Activated T-helper 1 cell treated with Interleukin-2 at 50 U/mL for 16 hours (primary cell): ENCODE measurements around the gene BANF2.

Source experiments
- DNase-seq: peaks from one replicate; pipeline ENCODE4 v3.0.0-alpha.2; 2020; ENCODE audit warnings: low read depth

BANF2 gene

GRCh38 chr20:17664025-17664633, 35.6 kb upstream of the BANF2 start:
- DNase-seq = no peak

DNA sequence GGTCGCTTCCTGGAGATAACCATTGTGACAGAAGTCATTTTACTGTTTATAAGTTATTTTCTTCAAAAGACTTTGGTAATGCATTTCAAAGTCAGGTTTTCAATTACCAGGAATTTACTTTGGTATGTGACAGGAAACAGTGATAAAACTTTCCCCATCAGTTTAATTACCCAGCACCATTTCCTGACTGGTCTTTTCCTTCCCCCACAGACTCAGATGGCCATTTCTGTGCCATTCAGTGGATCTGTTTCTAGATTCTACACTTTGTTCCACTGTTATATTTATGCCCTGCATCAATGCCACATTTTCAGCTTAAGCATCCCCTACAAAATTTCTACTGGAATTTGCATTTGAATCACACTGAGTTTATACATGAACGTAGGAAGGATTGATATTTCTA, 34.0 kb upstream of the BANF2 start:
- no peak for DNase-seq

GRCh38 chr20:17666481-17666880, 33.3 kb upstream of the BANF2 start:
- DNase-seq = no peak

DNA sequence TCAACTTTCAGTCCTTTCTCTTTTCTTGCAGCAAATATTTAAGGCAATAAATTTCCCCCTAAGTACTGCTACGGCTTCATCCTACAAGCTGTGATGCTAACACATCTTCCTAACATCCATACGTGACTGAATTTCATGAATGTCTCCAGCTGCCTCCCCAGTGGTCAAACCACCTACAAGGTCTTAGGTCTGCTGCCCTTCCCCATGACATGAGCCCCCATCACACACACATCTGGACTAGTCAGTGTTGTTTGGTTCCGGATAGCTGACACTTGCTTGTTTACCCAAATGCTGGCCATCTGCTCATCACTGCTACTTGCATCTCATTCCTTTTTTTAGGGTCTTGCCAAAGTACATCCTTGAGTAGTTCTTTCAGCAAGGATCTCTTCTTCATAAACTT, 32.3 kb upstream of the BANF2 start:
- no peak for DNase-seq

GRCh38 chr20:17668432-17668831, 31.3 kb upstream of the BANF2 start:
- no peak for DNase-seq

DNA sequence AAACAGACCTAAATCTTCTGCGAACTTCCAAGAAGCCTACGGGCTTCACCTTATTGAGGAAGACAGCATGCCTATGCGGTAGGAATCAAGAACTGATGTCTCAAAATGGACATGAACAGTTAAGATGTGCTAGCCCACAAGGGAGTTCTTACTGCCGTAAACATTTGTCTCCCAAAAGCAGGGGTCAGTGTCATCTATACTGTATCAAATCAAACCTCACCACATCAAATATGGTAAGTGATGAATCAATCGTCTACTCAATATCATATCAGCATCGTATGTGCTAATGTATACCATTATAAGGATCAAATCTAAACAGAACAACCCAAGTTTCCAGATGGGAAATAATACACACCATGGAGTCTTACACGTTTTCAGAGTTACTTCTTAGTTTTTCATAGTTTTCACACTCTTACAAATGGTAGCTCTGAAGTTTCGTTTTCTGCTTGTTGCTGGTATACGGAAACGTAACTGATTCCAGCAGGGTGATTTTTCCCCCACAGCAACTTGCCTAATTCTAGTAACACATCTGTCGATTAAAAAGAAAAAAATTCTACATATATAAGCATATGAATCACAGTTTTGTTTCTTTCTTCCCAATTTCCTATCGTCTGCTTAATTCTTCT, 30.3 kb upstream of the BANF2 start:
- no peak for DNase-seq

DNA sequence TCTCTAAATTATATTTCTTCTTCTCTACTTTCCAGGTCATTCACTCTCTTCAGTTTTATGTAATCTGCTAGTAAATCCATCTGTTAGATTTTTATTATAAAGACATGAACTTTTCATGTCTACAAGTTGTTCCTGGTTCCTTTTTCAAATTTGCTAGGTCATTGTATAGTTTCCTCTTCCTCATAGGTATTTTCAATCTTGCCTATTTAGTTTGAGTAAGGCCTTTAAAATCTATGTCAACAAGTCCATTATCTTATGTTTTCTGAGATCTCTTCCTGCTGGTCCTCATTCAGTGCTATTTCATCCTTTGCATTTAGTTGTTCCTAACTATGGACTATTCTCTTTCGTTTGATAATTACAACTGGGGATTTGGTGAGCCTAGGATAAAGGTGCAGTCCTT, 28.8 kb upstream of the BANF2 start:
- DNase-seq = no peak

- no peak for DNase-seq
Observed at GRCh38 chr20:17671565-17671964, 28.2 kb upstream of the BANF2 start.

GRCh38 chr20:17673084-17673483, 26.7 kb upstream of the BANF2 start:
- DNase-seq = no peak

- no peak for DNase-seq
Observed at GRCh38 chr20:17674722-17675518, 24.8 kb upstream of the BANF2 start.

- DNase-seq = no peak
Observed at GRCh38 chr20:17675519-17676377, 24.0 kb upstream of the BANF2 start.

- DNase-seq = no peak
Observed at GRCh38 chr20:17676378-17676759, 23.4 kb upstream of the BANF2 start.

GRCh38 chr20:17676942-17677341, 22.8 kb upstream of the BANF2 start:
- no peak for DNase-seq

DNA sequence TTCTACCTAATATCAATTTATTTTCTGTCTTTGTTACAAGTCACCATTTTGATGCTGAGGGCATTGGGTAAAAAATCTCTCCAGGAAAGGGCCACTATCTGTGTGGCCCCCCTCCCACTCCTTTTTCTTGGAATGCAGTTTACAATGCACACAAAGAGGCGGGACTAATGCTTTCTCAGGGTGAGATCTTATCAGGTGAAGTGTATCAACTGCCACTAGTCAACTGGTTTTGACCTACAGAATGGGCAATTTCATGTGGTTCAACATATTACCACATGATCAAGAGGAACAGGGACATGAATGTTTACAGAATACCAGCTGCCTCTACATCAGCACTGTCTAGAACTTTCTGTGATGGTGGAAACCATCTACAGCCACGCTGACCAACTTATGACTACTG, 21.5 kb upstream of the BANF2 start:
- no peak for DNase-seq

DNA sequence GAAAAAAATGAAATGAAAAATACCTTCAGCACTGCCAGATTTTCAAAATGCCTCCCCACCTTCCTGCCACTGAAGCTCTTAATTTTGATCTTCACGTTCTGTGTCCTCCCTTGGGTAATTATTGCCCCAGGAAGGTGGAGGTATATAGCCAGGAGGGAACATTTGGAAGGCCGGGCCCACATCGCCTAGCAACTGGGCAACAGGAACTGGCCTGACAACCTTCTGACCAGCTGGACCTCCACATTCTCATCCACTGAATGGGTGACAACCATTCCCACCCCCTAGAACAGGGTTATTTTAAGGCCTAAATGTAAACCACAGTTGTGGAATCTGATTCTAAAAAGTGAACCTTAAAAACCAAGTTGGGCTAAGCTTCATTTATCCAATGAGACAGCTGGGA, 20.9 kb upstream of the BANF2 start:
- DNase-seq = no peak

DNA sequence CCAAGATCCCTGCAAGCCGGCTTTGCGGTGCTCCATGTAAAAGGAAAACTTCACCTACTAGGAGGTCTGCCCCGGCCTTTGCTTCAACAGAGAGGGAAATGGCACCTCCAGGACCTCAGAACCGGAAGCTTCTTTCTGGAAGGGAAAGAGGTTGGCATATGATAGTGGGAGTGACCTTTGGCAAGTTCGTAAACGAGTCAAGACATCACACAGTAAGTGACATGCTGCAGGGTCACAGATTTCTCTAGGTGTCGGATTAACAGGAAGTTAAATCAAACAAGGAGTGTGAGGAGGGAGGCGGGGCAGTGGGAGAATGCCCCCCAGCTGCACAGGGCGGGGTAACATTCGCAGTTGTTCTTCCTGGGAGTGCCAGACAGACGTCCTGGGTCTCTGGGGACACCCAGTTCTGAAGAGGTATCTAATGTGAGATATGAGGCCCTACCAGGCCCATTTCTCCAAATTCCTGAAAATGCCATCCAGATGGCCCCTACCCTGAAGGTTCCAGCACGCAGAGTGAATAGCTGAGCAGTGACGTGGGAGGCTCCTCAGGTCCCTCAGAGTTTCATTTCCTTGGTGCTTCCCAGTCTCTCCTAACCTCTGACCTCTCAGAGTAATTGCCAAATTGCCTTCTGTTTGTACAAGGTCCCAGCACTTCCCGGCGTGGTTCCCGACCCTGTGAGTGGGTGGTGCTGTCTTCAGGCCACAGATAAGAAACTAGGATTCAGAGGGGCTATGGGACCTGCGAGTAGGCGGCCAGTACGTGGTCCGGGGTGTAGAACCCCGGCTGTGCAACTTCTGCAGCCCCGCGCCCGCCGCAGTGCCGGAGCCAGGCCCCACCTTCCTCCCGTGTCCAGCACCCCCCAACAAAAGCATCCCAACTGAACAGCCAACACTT, 19.6 kb upstream of the BANF2 start:
- no peak for DNase-seq

DNA sequence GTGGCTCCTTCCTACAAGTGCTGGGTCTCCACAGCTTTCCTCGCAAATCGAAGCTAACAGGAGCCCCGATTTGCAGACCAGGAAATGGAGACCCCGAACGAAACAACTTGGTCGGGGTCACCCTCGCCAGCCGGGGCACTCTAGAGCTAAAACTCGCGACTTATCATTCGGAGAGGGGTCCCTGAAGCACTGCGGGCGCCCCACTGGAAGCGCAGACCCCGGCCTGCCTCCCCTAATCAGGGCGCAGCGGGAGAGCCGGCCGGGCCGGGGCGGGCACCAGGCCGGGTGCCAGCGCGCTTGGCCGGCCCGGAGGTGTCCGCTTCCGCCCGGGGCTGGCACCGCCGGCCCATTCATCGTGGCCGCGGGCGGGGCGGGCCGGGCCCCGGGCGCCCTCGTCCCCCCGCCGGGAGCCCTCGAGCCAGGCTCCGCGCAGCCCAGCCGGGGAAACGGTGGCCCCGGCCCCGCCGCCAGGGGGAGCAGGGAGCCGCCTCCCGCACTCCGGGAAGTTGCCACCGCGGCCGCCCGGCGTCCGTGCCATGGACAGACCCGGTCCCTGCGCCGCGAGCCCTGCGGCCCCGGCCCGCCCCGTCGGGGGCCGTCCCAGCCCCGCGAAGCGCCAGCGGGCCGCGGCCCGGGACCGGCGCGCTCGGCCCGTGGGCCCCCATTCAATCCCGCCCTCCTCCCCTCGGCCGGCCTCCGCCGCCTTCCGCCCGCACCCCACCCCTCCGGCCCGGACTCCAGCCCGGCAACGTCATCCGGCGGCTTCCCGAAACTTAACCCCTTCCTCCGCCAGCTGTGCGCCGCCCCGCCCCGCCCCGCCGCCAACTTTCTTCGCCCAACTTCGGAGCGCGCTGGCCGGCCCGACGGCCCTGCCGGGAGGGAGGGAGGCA, 18.7 kb upstream of the BANF2 start:
- peak; percentile 69 for DNase-seq

GRCh38 chr20:17681726-17682102, 18.1 kb upstream of the BANF2 start:
- DNase-seq = no peak

DNA sequence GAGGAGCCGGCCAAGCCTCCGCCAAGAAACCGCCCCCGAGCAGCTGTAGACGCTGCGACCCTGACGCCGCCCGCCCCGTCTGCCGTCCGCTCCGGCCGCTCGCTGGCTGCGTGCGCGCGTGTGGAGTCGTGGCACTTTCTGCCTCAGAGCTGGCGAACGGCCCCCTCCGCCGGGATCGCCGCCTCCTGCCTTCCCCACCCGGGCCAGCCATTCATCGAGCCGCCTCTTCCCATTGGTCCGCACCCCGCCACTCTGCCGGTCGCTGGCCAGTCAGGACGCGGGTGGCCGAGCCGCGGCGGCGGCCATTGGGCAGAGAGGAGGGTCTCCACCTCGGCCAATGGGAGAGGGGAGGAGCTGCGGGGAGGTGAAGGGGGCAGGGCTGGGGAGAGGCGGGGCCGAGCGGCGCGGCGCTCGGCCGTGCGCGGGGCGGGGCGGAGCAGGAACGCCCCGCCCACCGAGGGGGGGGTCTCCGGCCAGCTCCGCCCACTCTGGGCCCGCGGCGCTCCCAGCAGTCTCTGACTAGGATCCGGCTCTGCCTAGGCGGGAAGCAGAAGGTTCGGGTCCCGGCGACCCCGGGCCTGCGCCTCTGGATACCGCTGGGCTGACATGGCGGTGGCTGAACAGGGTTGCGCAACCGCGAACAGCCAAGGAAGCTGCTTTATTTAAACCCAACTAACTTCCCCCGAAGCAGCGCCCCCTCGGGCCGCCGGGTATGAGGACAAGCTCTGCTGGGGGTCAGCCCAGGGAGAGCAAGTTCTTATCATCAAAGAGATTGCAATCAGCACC, 17.5 kb upstream of the BANF2 start, which contains the start of gene RRBP1:
TSS of gene RRBP1 (minus strand) at position 140 of the 786 bp plus-strand sequence. CDS start 21,735 bp downstream, outside the sequence.
- DNase-seq = peak; percentile 96

DNA sequence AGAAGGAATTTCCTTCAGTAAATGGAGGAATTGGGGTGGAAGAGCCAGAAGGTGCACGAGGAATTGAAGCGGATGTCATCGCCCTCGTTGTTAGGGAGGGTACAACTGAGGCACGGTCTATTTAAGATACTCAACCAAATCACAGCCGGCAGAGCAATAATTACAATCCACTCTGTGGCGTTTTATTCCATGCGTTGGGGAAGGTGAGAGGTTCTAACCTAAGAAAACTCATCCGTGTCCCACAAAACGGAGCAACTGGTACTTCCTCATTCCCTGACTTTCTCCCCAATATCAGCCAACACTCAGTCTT, 16.9 kb upstream of the BANF2 start:
- no peak for DNase-seq
